Measurements from ENCODE around the gene ZYG11B.

DNA sequence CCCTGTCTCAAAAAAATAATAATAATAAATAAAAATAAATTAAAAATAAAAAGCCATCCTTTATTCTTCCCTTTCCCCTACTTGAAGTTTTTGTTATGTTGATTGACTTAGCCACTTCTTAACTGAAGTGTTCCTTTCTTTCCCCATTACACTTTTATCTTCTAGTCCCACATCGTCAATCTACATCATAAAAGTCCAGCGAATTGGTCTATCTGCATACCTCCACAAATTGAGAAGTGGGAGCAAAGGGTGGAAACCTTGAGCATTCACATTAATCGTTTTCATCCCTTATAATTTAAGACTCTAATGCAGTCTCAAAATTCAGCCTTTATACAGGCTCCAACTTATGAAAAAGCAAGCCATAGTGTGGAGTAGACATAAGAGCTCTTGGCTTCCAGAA lies 109.8 kb downstream of the ZYG11B start:
- no peak for TF ChIP-seq EZH2 (IDR thresholded peaks at IDR 0.05; ENCODE audit: low read length)
- TF ChIP-seq, protein P1, sequence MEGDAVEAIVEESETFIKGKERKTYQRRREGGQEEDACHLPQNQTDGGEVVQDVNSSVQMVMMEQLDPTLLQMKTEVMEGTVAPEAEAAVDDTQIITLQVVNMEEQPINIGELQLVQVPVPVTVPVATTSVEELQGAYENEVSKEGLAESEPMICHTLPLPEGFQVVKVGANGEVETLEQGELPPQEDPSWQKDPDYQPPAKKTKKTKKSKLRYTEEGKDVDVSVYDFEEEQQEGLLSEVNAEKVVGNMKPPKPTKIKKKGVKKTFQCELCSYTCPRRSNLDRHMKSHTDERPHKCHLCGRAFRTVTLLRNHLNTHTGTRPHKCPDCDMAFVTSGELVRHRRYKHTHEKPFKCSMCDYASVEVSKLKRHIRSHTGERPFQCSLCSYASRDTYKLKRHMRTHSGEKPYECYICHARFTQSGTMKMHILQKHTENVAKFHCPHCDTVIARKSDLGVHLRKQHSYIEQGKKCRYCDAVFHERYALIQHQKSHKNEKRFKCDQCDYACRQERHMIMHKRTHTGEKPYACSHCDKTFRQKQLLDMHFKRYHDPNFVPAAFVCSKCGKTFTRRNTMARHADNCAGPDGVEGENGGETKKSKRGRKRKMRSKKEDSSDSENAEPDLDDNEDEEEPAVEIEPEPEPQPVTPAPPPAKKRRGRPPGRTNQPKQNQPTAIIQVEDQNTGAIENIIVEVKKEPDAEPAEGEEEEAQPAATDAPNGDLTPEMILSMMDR (optimal IDR thresholded peaks at IDR 0.05 in 1 of 3, IDR thresholded peaks at IDR 0.05 in 1 of 3, conservative IDR thresholded peaks at IDR 0.05 in 1 of 3; ENCODE audit: extremely low read depth in 1 of 3, insufficient read depth in 2 of 3, low read length in 3 of 3), result no peak

All from keratinocyte (primary cell).